WERI-Rb-1 (cell line): ENCODE data around the gene SLC8A3.

Experiments used
- DNase-seq: peaks from one replicate; pipeline ENCODE4 v3.0.0-alpha.2; 2020
- H3K27ac ChIP-seq: fragments of 250-450 bp; sonication (Bioruptor Pico); 2 replicates; pipeline ENCODE4 v1.5.1; 2020; ENCODE audit warnings: mild to moderate bottlenecking, moderate library complexity
- H3K27me3 ChIP-seq: fragments of 250-450 bp; sonication (Bioruptor Pico); 2 replicates; pipeline ENCODE4 v1.5.1; 2021; ENCODE audit warnings: mild to moderate bottlenecking, low read depth, moderate library complexity; ENCODE audit not compliant: insufficient read depth, severe bottlenecking
- H3K36me3 ChIP-seq: fragments of 250-450 bp; sonication (Bioruptor Pico); 2 replicates; pipeline ENCODE4 v1.5.1; 2020; ENCODE audit warnings: mild to moderate bottlenecking, moderate library complexity
- H3K4me3 ChIP-seq: 2 replicates; pipeline ENCODE4 v1.5.1; 2011; ENCODE audit warnings: low read depth, mild to moderate bottlenecking, control low read depth, low read length
- H3K9me3 ChIP-seq: fragments of 250-450 bp; sonication (Bioruptor Pico); 2 replicates; pipeline ENCODE4 v1.5.1; 2021; ENCODE audit warnings: mild to moderate bottlenecking, moderate library complexity; ENCODE audit not compliant: severe bottlenecking
- CTCF ChIP-seq: IDR thresholded peaks from 2 replicates; pipeline ENCODE4 v1.5.1; 2011; ENCODE audit warnings: low read depth, mild to moderate bottlenecking, control low read depth, inconsistent platforms, low read length

Gene SLC8A3

GRCh38 chr14:70181276-70181675 is 7.5 kb downstream of the SLC8A3 start:
- Histone ChIP-seq H3K4me3 (no peak overlapping the region), H3K27me3 (peaks cover 56% of the 10 kb centered on the region), H3K27ac (no peak overlapping the region), H3K36me3 (no peaks in the 10 kb centered on the region), H3K9me3 (no peaks in the 10 kb centered on the region)
- no peak for TF ChIP-seq CTCF
- DNase-seq: no peak

- Histone ChIP-seq H3K27ac (no peak overlapping the region), H3K36me3 (no peaks in the 10 kb centered on the region), H3K27me3 (peaks cover 53% of the 10 kb centered on the region), H3K4me3 (no peak overlapping the region), H3K9me3 (no peaks in the 10 kb centered on the region)
- TF ChIP-seq CTCF: no peak
- DNase-seq: no peak
Measured at GRCh38 chr14:70180718-70181117, 8.0 kb downstream of the SLC8A3 start.

- no peaks in the 10 kb centered on the region for H3K36me3 ChIP-seq
- H3K27me3 ChIP-seq: peaks cover 52% of the 10 kb centered on the region
- no peak overlapping the region for H3K27ac ChIP-seq
- DNase-seq: no peak
- no peaks in the 10 kb centered on the region for H3K9me3 ChIP-seq
- TF ChIP-seq CTCF: no peak
- H3K4me3 ChIP-seq: no peak overlapping the region
Measured at GRCh38 chr14:70177081-70177800, 11.5 kb downstream of the SLC8A3 start.

GRCh38 chr14:70173569-70173968 is 15.2 kb downstream of the SLC8A3 start:
- no peak overlapping the region for H3K27ac ChIP-seq
- no peak for DNase-seq
- no peak for TF ChIP-seq CTCF
- no peaks in the 10 kb centered on the region for H3K36me3 ChIP-seq
- peaks cover 37% of the 10 kb centered on the region for H3K27me3 ChIP-seq
- H3K4me3 ChIP-seq: no peak overlapping the region
- H3K9me3 ChIP-seq: no peaks in the 10 kb centered on the region

GRCh38 chr14:70171726-70172125 is 17.0 kb downstream of the SLC8A3 start:
- Histone ChIP-seq H3K4me3 (no peak overlapping the region), H3K9me3 (peaks cover 3% of the 10 kb centered on the region), H3K27me3 (peaks cover 33% of the 10 kb centered on the region), H3K27ac (no peak overlapping the region), H3K36me3 (no peaks in the 10 kb centered on the region)
- no peak for DNase-seq
- no peak for TF ChIP-seq CTCF

- H3K36me3 ChIP-seq: no peaks in the 10 kb centered on the region
- H3K9me3 ChIP-seq: peaks cover 3% of the 10 kb centered on the region
- no peak for TF ChIP-seq CTCF
- no peak overlapping the region for H3K4me3 ChIP-seq
- no peak for DNase-seq
- peaks cover 37% of the 10 kb centered on the region for H3K27me3 ChIP-seq
- H3K27ac ChIP-seq: no peak overlapping the region
Measured at GRCh38 chr14:70170976-70171375, 17.8 kb downstream of the SLC8A3 start.
